Measurements from ENCODE around the gene RNU6-1.

GRCh38 chr15:67794832-67795574 lies 44.8 kb downstream of the RNU6-1 start:
- TF ChIP-seq POLR2AphosphoS5 (IDR thresholded peaks at IDR 0.05) (no peak), EP300 (IDR thresholded peaks at IDR 0.05) (no peak), POLR2A (IDR thresholded peaks at IDR 0.05) (no peak)
- TF ChIP-seq, protein P1, sequence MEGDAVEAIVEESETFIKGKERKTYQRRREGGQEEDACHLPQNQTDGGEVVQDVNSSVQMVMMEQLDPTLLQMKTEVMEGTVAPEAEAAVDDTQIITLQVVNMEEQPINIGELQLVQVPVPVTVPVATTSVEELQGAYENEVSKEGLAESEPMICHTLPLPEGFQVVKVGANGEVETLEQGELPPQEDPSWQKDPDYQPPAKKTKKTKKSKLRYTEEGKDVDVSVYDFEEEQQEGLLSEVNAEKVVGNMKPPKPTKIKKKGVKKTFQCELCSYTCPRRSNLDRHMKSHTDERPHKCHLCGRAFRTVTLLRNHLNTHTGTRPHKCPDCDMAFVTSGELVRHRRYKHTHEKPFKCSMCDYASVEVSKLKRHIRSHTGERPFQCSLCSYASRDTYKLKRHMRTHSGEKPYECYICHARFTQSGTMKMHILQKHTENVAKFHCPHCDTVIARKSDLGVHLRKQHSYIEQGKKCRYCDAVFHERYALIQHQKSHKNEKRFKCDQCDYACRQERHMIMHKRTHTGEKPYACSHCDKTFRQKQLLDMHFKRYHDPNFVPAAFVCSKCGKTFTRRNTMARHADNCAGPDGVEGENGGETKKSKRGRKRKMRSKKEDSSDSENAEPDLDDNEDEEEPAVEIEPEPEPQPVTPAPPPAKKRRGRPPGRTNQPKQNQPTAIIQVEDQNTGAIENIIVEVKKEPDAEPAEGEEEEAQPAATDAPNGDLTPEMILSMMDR (IDR thresholded peaks at IDR 0.05) = no peak

Data from sigmoid colon (tissue), 4 donors.